PFSK-1 (cell line): ENCODE data around the gene HOATZ.

ENCODE experiments used
- POLR2AphosphoS5 ChIP-seq: IDR thresholded peaks from 2 replicates; pipeline ENCODE4 v1.6.1; 2012; ENCODE audit warnings: low read depth, mild to moderate bottlenecking, control low read depth, low read length, moderate library complexity
- REST ChIP-seq, 2 experiments: IDR thresholded peaks; 2 replicates each; pipeline versions ENCODE4 v1.6.1 to v1.8.0; 2011 to 2012; ENCODE audit warnings: low read depth in 2 of 2, low read length in 2 of 2, control low read depth in 1 of 2, inconsistent platforms in 1 of 2, mild to moderate bottlenecking in 1 of 2, moderate library complexity in 1 of 2; ENCODE audit not compliant: insufficient read depth in 1 of 2
- SIN3A ChIP-seq: IDR thresholded peaks from 2 replicates; pipeline ENCODE4 v1.6.1; 2012; ENCODE audit warnings: mild to moderate bottlenecking, low read length, moderate library complexity, borderline replicate concordance; ENCODE audit not compliant: insufficient read depth
- TAF1 ChIP-seq: IDR thresholded peaks from 2 replicates; pipeline ENCODE4 v1.6.1; 2012; ENCODE audit warnings: low read length, control low read depth, borderline replicate concordance; ENCODE audit not compliant: insufficient read depth

- TF ChIP-seq POLR2AphosphoS5 (no peak), REST (IDR thresholded peaks at IDR 0.05; ENCODE audit: insufficient read depth in 1 of 2, low read depth in 2 of 2, low read length in 2 of 2) (no peak), SIN3A (no peak), TAF1 (no peak)
These were observed 58.0 kb downstream of the HOATZ start for GRCh38 chr11:111572581-111572980.
